DMS53 (cell line): ENCODE results near the gene PHLDB2.

Experiments used
- DNase-seq: peaks from one replicate; lab custom pipeline; 2025; lab: John Stamatoyannopoulos, UW

Gene PHLDB2

DNA sequence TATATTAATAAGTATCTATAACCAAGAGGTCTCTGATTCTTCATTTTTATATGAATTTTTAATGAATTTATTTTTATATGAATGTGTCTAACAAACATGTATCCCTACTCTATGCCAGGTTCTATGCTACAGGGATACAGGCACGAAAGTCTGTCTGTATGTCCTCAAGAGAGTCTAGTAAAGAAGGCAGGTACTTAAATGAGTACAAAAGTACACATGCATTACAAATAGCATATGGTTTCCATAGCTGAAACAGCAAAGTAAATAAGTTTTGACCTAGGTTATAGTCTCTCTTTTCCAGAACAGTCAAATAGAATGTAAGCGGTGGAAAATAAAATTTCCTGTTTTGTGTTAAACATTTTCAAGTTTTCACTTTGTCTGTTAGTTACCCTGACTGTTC is 106.4 kb downstream of the PHLDB2 start:
- DNase-seq, result no peak

DNA sequence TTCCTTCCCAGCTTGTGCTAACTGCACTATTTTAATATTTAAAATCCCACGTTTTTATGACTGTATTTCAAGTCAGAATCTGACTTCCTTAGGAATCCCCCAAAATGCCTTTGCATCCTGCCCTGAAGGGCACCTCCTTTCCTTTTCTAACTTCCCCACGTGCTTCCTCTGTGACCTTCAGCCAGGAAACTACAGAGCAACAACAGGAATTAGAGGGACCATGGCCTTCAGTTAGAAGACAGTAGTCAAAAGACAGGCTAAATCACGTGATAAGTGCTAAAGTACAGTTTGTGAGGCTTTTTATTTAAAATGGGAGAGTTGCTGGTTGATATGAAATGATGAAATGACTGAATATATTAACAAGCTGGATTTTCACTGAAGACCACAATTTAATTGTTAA is 108.0 kb downstream of the PHLDB2 start:
- no peak for DNase-seq

DNA sequence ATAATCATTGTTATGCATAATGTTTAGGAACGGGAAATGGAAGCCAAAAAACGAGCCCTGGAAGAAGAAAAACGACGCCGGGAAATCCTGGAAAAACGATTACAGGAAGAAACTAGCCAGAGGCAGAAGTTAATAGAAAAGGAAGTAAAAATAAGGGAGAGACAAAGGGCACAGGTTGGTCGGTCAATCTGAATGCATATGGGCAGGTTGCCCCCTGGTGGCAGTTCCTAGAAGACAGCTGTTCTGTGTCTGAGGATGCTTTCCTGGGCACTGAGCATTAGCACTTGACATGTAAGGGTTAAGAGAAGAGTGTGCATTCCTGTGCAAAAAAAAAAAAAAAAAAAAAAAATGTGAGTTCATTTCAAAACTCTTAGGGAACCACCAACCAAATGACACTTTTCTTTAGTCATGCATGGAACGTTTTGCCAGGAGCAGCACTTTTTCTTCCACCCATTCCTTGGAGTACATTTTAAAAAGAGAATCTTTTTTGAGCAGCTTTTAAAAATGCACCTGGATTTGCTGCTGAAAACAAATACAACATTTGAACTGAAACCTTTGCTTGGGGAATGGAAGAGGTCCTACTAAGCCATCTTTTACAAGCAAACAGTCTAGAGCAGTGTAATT is 108.7 kb downstream of the PHLDB2 start:
- peak; percentile 83 for DNase-seq

DNA sequence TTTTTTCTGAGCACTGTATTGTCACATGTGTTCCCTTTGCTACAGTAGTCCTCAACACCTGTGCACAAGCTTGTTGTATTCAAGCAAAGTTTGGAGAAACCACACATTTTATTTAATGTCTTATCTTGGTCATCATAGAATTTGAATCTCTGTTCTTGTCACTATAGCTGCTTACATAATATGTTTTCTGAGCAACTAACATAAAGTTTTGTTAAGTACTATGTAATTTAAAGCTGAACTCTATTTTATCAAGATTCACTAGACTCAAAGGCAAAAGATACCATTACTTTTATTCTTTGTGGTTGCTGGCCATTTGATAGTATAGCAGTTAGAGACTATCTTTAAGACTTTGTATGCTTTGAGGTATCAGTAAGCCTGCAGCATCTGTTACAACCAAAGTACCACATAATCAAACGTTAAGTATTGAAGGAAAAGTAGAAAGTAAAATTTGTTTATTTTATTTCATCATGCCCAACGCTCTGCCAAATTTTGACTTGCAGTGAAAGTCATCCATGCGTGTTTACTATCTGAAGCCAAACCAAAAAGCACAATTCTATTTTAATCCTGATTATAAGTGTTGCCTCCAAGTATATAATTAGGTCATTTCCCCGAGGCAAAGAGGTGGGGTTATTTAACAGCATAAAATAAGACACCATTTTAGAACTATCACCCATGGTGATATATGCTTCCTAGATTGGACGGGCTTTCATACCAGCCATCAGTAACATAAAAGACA is 109.4 kb downstream of the PHLDB2 start:
- DNase-seq, result no peak

DNA sequence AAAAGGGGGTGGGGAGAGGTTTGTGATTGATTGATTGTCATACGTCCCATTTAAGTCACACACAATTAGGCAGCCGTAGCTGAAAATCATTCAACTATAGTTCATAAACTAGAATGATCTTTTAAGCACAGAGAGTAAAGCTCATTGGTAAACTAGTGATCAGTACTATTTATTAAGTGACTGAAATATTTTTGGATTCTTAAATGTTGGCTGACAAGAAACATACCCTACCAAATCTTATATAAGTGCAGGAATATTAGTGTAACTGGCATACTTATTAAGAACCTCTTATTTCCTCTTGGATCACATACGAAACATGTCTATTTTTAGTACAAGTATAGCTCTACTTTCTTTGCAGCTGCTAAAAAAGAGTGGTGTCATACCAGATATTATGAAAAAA is 111.3 kb downstream of the PHLDB2 start:
- no peak for DNase-seq

GRCh38 chr3:111971533-111972130 is 112.6 kb downstream of the PHLDB2 start:
- no peak for DNase-seq

- no peak for DNase-seq
Measured at GRCh38 chr3:111972891-111973290, 113.8 kb downstream of the PHLDB2 start.

GRCh38 chr3:111975131-111975530 is 116.1 kb downstream of the PHLDB2 start:
- DNase-seq, result no peak

DNA sequence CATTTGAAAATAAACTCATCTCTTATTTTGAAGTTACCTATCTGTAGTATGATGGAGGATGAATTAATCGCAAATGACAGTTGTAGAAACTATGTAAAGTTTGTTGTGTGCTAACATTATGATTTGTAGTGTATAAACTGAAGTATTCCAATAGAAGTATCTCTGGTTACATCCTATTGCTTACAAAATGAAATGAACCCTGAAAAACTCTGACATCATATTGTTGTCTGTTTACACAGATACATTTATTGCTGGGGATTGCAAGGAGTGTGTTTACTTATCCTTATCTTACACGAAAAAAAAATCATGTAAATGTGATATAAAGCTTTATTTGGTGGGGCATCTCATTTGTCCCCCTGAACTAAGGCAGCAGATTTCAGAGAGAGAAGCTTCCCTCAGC is 117.2 kb downstream of the PHLDB2 start:
- DNase-seq, result peak; percentile 85

DNA sequence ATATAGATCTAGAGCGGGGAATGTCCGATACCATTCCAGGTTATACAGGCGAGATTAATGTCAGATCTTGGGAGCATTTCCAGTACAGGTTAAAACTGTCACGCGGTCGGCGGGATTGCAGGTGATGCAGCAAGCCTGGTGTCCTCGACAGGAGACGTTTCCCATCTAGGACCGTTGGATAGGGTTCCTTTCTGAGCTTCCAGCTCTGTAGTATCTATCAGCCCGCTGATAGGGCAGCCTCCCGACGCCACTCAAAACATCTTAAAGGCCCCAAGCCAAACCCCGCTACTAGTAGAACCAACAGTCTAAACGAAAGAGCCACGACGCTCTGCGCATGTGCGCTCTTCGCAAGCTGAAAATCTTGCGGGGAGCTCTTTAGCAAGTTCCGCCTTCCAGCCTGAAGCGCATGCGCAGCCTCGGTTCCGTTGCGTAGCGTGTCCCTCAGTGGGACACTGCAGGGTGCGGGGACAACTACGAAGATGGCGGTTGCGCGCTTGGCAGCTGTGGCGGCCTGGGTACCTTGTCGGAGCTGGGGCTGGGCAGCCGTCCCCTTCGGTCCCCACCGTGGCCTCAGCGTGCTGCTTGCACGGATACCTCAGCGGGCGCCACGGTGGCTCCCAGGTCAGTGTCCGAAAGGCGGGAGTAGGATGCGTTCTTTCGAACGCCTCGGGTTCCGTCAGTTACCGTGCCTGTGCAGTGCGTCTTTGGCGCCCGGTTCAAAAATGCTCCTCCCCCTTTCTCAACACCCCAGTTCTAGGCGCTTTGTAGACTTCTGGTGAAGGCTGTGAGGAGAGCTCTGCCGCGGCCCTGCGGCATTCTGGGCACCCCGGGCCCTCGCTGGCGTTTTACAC is 119.7 kb downstream of the PHLDB2 start, which contains the start of gene ABHD10:
Gene ABHD10 (plus strand): TSS at position 444 of the 851 bp plus-strand sequence. CDS start 36 bp downstream, at position 480.
- DNase-seq, result peak; percentile 98

DNA sequence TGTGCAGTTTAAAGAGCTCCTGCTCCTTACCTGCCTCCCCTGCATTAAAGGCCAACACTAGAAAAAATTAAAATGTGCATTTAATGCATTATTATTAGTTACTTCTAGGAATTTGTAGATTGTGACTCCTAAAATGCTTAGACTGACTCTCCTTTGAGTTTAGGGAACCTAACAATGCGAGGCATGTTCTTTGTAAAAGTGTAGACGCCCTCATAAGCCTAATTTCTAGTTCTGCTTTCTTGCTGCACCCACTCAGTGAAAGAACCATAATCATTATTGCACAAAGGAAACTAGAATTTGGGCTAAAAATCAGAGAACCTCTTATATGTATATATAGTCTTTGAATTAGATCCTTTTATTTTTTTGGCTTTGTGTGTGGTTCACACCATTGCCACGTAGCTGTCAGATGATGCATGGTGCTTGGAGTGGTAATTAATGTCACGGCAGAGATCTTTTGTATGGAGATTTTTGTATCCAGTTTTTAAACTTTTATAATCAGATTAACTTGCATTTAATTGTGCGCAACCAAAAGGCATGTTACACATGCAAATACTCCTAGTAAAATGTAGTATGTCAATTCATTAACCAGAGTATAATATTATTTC is 120.5 kb downstream of the PHLDB2 start:
- peak; percentile 17 for DNase-seq

DNA sequence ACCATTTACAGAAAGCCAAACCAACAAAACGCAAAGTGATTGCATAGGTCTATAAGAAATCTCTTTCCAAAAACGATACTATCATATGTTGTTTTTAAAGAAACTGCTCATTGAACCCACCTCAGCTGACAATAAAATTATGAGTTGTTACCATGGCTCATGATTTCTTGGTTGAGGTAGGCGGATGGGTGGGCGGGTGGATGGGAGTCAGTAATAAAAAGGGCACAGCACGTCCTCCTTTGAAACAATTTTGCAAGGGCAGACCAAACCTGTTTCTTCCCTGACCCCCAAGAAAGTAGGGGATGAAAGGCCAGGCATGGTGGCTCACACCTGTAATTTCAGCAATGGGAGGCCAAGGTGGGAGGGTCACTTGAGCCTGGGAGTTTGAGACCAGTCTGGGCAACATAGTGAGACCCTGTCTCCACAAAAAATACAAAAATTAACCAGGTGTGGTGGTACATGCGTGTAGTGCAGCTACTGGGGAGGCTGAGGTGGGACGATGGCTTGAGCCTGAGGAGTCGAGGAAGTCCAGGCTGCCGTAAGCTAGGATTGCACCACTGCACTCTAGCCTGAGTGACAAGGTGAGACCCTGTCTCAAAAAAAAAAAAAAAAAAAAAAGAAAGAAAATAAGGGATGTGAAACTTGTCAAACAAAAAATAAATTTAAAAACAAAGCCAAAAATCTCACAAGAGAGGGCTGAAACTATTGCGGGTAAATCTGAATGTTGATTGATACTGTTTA is 121.8 kb downstream of the PHLDB2 start:
- no peak for DNase-seq

GRCh38 chr3:111981457-111981763 is 122.3 kb downstream of the PHLDB2 start:
- DNase-seq, result no peak

DNA sequence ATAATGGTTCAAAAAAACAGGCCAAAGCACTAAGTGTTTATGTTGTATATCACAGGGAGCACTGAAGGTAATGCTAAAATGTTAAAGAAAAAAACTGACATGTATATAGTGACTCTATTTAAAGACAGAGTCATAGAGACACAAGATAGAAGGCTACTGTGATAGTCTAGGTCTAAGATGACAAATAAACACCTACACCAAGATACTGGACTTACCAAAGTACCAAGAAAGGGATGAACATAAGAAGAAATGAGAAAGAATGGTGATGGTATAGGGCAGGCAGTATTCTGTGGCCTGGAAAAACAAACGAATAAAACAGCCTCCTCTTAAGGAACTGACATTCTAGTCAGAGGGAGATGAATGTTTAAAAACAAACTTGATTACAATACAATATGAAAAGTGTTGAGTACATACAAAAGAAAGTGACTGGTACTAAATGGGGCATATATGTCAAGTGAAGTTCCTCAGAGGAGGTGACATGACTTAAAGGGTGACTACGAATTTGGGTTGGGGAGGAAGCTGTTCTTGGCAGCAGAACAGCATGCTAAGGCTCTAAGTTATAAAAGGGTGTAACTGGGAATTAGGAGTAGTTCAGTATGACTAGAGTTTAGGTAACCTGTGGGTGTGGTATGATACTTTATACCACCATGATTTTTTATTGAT is 125.7 kb downstream of the PHLDB2 start:
- DNase-seq, result no peak

DNA sequence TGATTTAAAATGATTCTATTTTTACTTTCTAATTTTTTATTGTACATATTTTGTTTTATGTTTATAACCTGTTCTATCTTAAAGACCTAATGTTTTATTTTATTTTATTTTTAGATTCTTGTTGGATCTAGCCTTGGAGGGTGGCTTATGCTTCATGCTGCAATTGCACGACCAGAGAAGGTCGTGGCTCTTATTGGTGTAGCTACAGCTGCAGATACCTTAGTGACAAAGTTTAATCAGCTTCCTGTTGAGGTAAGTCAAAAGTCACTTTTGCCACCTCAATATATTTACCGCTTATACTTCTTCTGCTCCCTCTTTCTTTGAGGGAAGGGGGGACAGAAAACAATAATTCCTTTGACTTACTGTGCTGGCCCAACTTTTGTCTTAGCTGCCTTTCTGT is 127.7 kb downstream of the PHLDB2 start:
- DNase-seq, result no peak

GRCh38 chr3:111989061-111989678 is 130.1 kb downstream of the PHLDB2 start:
- peak; percentile 79 for DNase-seq

GRCh38 chr3:111993038-111993437 is 134.0 kb downstream of the PHLDB2 start:
- DNase-seq, result no peak

DNA sequence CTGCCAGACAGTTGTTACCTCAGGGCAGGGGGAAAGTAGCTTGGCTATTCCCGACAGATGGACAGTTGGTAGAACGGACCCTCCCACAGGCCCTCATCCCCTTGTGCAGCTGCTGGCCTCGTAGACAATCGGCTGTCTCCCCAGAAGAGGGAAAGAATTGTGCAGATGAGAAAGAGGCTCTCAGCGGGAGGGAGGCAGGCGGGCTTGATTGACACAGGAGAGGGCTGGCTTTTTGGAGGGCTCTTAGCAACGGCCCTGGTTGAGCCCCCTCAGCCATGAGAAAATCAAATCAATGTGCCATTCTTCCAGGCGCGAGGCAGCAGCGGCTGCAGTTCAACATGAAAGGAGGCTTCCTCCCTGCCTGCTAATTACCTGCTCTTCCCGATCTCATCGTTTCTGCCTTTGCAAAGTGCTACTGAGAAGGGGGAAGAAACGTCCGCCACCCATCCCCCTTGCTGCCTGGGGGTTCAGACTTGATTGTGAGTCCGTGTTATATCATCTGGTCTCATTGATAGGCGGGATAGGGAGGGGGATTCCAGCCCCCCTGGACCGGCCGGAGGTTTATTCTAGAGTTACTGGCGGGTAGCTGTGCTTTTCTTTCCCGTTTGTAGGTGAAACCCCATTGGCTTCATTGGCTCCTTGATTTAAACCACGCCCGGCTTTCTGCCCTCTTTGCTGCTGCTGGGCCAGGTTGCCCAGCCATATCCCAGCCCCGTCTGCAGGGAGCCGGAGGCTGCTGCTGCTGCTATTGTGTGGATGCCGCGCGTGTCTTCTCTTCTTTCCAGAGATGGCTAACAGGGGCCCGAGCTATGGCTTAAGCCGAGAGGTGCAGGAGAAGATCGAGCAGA is 139.8 kb downstream of the PHLDB2 start, which contains the start of gene TAGLN3:
Gene TAGLN3 (plus strand): TSS at position 287 of the 848 bp plus-strand sequence. CDS start 501 bp downstream, at position 788.
- peak; percentile 72 for DNase-seq
